Esophagus squamous epithelium (tissue), 4 donors: ENCODE measurements around the gene KSR2.

Experiments used
- POLR2A ChIP-seq, 4 donors: fragments of 450-650 bp; IDR thresholded peaks; one replicate each; pipeline ENCODE4 v1.6.1; 2017; ENCODE audit warnings: antibody characterized with exemption in 4 of 4, mild to moderate bottlenecking in 4 of 4, moderate library complexity in 3 of 4
- TF ChIP-seq, protein P1 (sequence below), 6 experiments: fragments of 450-650 bp in 4 of 6; fragments of 200-600 bp in 2 of 6; sonication (generic) in 2 of 6; IDR thresholded peaks; one replicate each; pipeline ENCODE4 v1.5.1; 2016 to 2019; ENCODE audit warnings: antibody characterized with exemption in 6 of 6, mild to moderate bottlenecking in 4 of 6, moderate library complexity in 4 of 6

DNA sequence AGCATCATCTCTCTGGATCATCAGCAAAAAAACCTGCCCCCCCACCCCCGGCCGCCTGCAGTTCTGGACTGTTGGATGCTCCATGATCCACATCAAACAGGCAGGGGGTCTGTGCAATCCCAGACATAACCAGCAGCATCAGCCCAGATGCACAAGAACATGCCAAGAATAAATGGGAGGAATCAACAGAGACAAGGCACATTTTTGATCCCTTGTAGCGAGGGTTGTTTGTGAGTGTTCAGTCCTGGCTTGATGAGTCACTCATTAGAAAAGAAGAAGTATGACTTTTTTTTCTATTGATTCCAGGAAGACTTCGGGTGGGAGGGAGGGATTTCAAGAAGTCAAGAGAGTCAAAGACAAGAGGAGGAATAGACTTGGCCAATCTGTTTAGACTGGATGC lies 244.2 kb downstream of the KSR2 start:
- no peak for TF ChIP-seq POLR2A (IDR thresholded peaks at IDR 0.05)
- TF ChIP-seq, protein P1, sequence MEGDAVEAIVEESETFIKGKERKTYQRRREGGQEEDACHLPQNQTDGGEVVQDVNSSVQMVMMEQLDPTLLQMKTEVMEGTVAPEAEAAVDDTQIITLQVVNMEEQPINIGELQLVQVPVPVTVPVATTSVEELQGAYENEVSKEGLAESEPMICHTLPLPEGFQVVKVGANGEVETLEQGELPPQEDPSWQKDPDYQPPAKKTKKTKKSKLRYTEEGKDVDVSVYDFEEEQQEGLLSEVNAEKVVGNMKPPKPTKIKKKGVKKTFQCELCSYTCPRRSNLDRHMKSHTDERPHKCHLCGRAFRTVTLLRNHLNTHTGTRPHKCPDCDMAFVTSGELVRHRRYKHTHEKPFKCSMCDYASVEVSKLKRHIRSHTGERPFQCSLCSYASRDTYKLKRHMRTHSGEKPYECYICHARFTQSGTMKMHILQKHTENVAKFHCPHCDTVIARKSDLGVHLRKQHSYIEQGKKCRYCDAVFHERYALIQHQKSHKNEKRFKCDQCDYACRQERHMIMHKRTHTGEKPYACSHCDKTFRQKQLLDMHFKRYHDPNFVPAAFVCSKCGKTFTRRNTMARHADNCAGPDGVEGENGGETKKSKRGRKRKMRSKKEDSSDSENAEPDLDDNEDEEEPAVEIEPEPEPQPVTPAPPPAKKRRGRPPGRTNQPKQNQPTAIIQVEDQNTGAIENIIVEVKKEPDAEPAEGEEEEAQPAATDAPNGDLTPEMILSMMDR (IDR thresholded peaks at IDR 0.05): no peak
